Heart left ventricle (tissue), 13 donors: ENCODE results near the gene CFAP46.

Experiments
- POLR2A ChIP-seq, 2 donors: fragments of 450-650 bp; IDR thresholded peaks; one replicate each; pipeline ENCODE4 v1.6.1; 2017; ENCODE audit warnings: antibody characterized with exemption in 2 of 2, mild to moderate bottlenecking in 2 of 2, moderate library complexity in 2 of 2
- TF ChIP-seq, protein P1 (sequence below), 12 donors: fragments of 200-600 bp; sonication (generic) in 4 of 12; IDR thresholded peaks; one replicate each; pipeline versions ENCODE4 v1.5.0 to v1.8.0; 2018 to 2022; ENCODE audit warnings: antibody characterized with exemption in 12 of 12, mild to moderate bottlenecking in 5 of 12
- donor health status: ischemic (EF 13 %, LVEDD 7.1; RV severe dilation, severe dysfunction).
- donor health status: DM: no; HTN: yes; CAD: no.
- donor health status: DM: no; HTN: no; CAD: no.
- donor health status: ischemic (EF 25% LVEDD 6.9; RV normal size, moderate dysfunction).
- donor health status: ischemic (EF 25% LVEDD 5.7; RV mildly dilated, moderate dysfunction).
- donor health status: ischemic (EF 35%, LVEDD 5.7; RV mildly dilated, moderate dysfunction).
- donor health status: nonischemic (EF 11% LVEDD 7.7; RV severe dilation, severe dysfunction).
- donor health status: DM: yes; HTN: yes; CAD: no.
- donor health status: PGD.
- donor health status: ischemic (EF 29% LVEDD 5.4; RV normal size, mild dysfunction).
- donor health status: nonischemic (EF 23%, LVEDD 6.1; RV moderate dilation, normal function).

- no peak for TF ChIP-seq POLR2A (IDR thresholded peaks at IDR 0.05)
- TF ChIP-seq, protein P1, sequence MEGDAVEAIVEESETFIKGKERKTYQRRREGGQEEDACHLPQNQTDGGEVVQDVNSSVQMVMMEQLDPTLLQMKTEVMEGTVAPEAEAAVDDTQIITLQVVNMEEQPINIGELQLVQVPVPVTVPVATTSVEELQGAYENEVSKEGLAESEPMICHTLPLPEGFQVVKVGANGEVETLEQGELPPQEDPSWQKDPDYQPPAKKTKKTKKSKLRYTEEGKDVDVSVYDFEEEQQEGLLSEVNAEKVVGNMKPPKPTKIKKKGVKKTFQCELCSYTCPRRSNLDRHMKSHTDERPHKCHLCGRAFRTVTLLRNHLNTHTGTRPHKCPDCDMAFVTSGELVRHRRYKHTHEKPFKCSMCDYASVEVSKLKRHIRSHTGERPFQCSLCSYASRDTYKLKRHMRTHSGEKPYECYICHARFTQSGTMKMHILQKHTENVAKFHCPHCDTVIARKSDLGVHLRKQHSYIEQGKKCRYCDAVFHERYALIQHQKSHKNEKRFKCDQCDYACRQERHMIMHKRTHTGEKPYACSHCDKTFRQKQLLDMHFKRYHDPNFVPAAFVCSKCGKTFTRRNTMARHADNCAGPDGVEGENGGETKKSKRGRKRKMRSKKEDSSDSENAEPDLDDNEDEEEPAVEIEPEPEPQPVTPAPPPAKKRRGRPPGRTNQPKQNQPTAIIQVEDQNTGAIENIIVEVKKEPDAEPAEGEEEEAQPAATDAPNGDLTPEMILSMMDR (IDR thresholded peaks at IDR 0.05), result no peak
Measured at GRCh38 chr10:132839061-132839460, 103.3 kb downstream of the CFAP46 start.
